ENCODE data around the gene KCNA1.

The KCNA1 gene

DNA sequence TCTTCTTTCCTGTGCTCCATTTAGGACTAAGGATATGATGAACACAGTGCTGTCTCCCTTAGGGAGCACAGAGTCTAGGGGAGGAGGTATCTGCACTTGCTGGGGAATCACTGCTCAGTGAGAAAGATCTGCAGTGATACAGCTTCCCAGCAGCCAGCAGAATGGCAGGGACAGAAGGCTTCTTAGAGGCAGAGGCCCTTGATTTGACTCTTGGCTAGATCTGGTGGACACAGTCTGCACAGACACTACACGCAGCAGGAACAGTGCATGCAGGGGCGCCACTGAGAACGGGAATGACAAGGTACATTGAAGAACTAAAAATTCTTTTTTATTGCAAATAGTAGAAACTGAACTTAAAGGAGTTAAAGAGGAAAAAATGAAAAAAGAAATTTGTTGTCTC lies 51.6 kb downstream of the KCNA1 start:
- H3K9me3 Mint-ChIP-seq (ENCODE audit: low read depth) = no peaks in the 10 kb centered on the region
- H3K4me1 Mint-ChIP-seq (ENCODE audit: low read depth) = no peaks in the 10 kb centered on the region
- no peak overlapping the region for H3K27ac Mint-ChIP-seq
- H3K36me3 Mint-ChIP-seq = no peaks in the 10 kb centered on the region
- H3K4me3 Mint-ChIP-seq = no peak overlapping the region
- H3K27me3 Mint-ChIP-seq = peaks cover 28% of the 10 kb centered on the region

GRCh38 chr12:4962539-4963486 lies 53.1 kb downstream of the KCNA1 start:
- H3K9me3 Mint-ChIP-seq (ENCODE audit: low read depth) = no peaks in the 10 kb centered on the region
- no peak overlapping the region for H3K4me3 Mint-ChIP-seq
- peaks cover 20% of the 10 kb centered on the region for H3K27me3 Mint-ChIP-seq
- H3K4me1 Mint-ChIP-seq (ENCODE audit: low read depth) = no peaks in the 10 kb centered on the region
- no peaks in the 10 kb centered on the region for H3K36me3 Mint-ChIP-seq
- no peak overlapping the region for H3K27ac Mint-ChIP-seq

Measured in activated naive CD8-positive, alpha-beta T cell (primary cell).